Vagina (tissue), 2 donors: ENCODE measurements around the gene CASP2.

ENCODE experiments used
- POLR2A ChIP-seq, 2 donors: fragments of 450-650 bp; IDR thresholded peaks; one replicate each; pipeline ENCODE4 v1.6.1; 2017; ENCODE audit warnings: antibody characterized with exemption in 2 of 2, mild to moderate bottlenecking in 2 of 2, moderate library complexity in 2 of 2
- POLR2AphosphoS5 ChIP-seq, 2 donors: sonication (generic); formaldehyde crosslinking; IDR thresholded peaks; one replicate each; pipeline ENCODE4 v1.9.0; 2017; ENCODE audit warnings: antibody characterized with exemption in 2 of 2, mild to moderate bottlenecking in 2 of 2, low read depth in 1 of 2; ENCODE audit not compliant: insufficient read depth in 1 of 2
- TF ChIP-seq, protein P1 (sequence below), 3 experiments: fragments of 450-650 bp in 2 of 3; fragments of 200-600 bp in 1 of 3; sonication (generic) in 1 of 3; IDR thresholded peaks; one replicate each; pipeline ENCODE4 v1.5.1; 2017 to 2019; ENCODE audit warnings: antibody characterized with exemption in 3 of 3, mild to moderate bottlenecking in 2 of 3, moderate library complexity in 2 of 3

DNA sequence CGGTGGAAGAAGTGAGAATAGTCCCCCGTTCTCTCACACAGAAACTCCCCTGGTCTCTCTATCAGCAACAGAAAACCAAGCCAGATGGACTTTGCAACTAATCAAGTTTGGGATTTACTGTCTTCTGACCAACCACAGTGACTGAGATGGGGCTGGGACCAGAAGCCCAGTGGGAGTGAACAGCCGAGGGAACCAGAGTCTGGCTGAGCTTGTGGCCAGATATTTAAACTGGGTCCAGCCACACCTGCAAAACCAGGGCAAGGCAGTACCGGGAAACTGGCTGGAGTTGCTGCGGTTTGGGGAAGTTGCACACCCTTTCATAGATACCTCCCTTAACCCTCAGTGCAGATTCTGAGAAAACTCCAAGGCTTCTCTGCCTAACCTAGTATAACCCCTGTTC, 18.9 kb upstream of the CASP2 start:
- TF ChIP-seq, protein P1, sequence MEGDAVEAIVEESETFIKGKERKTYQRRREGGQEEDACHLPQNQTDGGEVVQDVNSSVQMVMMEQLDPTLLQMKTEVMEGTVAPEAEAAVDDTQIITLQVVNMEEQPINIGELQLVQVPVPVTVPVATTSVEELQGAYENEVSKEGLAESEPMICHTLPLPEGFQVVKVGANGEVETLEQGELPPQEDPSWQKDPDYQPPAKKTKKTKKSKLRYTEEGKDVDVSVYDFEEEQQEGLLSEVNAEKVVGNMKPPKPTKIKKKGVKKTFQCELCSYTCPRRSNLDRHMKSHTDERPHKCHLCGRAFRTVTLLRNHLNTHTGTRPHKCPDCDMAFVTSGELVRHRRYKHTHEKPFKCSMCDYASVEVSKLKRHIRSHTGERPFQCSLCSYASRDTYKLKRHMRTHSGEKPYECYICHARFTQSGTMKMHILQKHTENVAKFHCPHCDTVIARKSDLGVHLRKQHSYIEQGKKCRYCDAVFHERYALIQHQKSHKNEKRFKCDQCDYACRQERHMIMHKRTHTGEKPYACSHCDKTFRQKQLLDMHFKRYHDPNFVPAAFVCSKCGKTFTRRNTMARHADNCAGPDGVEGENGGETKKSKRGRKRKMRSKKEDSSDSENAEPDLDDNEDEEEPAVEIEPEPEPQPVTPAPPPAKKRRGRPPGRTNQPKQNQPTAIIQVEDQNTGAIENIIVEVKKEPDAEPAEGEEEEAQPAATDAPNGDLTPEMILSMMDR (IDR thresholded peaks at IDR 0.05) = no peak
- no peak for TF ChIP-seq POLR2AphosphoS5 (IDR thresholded peaks at IDR 0.05; ENCODE audit: insufficient read depth in 1 of 2, low read depth in 1 of 2)
- TF ChIP-seq POLR2A (IDR thresholded peaks at IDR 0.05) = no peak
